Measurements from ENCODE around the gene CLEC10A.
"Not testable (repeated sequence)": the region's sequence is repeated elsewhere in the genome, so short reads cannot be mapped to it uniquely, and the experiment has no call there.

Gene CLEC10A

DNA sequence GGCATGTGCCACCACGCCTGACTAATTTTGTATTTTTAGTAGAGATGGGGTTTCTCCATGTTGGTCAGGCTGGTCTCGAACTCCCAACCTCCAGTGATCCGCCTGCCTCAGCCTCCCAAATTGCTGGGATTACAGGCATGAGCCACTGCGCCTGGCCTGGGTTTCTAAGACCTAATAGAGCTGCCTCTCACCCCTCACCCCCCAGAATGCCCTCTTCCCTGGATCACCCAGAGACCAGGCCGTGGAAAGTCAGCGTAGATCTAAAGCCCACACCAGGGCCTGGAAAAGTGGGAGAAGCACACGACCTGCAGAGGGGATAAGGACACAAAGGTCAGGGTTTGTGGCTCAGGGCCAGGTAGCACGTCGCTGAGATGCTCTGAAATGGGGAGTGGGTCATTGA lies 29.5 kb downstream of the CLEC10A start:
- H3K4me1 ChIP-seq (ENCODE audit: control insufficient read depth in 1 of 2, insufficient read depth in 2 of 2, low read length in 2 of 2); H4K8ac ChIP-seq (ENCODE audit: low read depth, low read length); H2AFZ ChIP-seq (ENCODE audit: insufficient read depth, low read length, poor library complexity); H3K4ac ChIP-seq (ENCODE audit: low read depth, low read length); H3K79me2 ChIP-seq (ENCODE audit: control insufficient read depth, insufficient read depth, low read length, poor library complexity); H3K4me2 ChIP-seq (ENCODE audit: low read length); H3K4me3 ChIP-seq (ENCODE audit: low read depth, low read length); DNase-seq; H2BK5ac ChIP-seq (ENCODE audit: low read depth, low read length, poor library complexity); H3K23ac ChIP-seq (ENCODE audit: low read length); H2BK120ac ChIP-seq (ENCODE audit: insufficient read depth, low read length, poor library complexity); H2BK12ac ChIP-seq (ENCODE audit: low read length); H3K27ac ChIP-seq (ENCODE audit: low read depth, low read length); H2AK5ac ChIP-seq (ENCODE audit: low read length); H4K91ac ChIP-seq (ENCODE audit: low read depth, low read length); H3K9me3 ChIP-seq (ENCODE audit: insufficient read depth, low read depth, low read length); H3K27me3 ChIP-seq (ENCODE audit: insufficient read depth, low read length); H3K79me1 ChIP-seq (ENCODE audit: low read length); H3K14ac ChIP-seq (ENCODE audit: low read length); H3K9ac ChIP-seq (ENCODE audit: low read length); H4K12ac ChIP-seq (ENCODE audit: low read depth, low read length); H3K18ac ChIP-seq (ENCODE audit: low read length); H3K36me3 ChIP-seq (ENCODE audit: control insufficient read depth in 1 of 2, insufficient read depth in 2 of 2, low read length in 2 of 2): not testable (repeated sequence)
- WGBS (ENCODE audit: extremely low coverage, insufficient coverage, insufficient read length): no CpG with 5 or more reads among the region's 9 CpGs

DNA sequence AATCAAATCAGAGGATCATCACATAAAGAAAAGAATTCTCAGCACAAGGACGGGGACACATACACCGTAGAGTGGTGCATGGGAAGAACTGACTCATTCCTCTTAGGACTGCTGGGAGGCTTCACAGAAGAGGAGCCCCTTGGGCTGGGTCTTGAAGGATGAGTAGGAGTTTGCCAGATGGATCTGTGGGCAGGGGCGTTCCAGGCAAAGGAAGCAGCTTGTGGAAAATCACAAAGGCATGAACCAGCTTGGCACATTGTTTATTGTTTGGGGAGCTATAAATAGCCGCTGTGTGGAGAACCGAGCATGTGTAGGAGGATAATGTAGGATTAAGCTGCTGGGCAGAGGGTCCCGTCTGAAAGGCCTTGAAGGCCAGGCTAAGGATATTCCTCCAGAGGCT lies 31.1 kb downstream of the CLEC10A start:
- Histone ChIP-seq H3K36me3 (ENCODE audit: control insufficient read depth in 1 of 2, insufficient read depth in 2 of 2, low read length in 2 of 2) (no peaks in the 10 kb centered on the region), H3K18ac (ENCODE audit: low read length) (no peak overlapping the region), H2BK5ac (ENCODE audit: low read depth, low read length, poor library complexity) (no peak overlapping the region), H2AFZ (ENCODE audit: insufficient read depth, low read length, poor library complexity) (no peak overlapping the region), H3K27me3 (ENCODE audit: insufficient read depth, low read length) (peaks cover 3% of the 10 kb centered on the region), H4K91ac (ENCODE audit: low read depth, low read length) (no peak overlapping the region), H2BK120ac (ENCODE audit: insufficient read depth, low read length, poor library complexity) (no peak overlapping the region), H3K9me3 (ENCODE audit: insufficient read depth, low read depth, low read length) (no peaks in the 10 kb centered on the region), H3K79me2 (ENCODE audit: control insufficient read depth, insufficient read depth, low read length, poor library complexity) (no peaks in the 10 kb centered on the region), H3K14ac (ENCODE audit: low read length) (no peak overlapping the region), H2BK12ac (ENCODE audit: low read length) (no peak overlapping the region), H3K79me1 (ENCODE audit: low read length) (peaks cover 4% of the 10 kb centered on the region), H3K4me3 (ENCODE audit: low read depth, low read length) (no peak overlapping the region), H4K8ac (ENCODE audit: low read depth, low read length) (no peak overlapping the region), H3K9ac (ENCODE audit: low read length) (no peak overlapping the region), H3K4ac (ENCODE audit: low read depth, low read length) (no peak overlapping the region), H3K23ac (ENCODE audit: low read length) (no peak overlapping the region), H3K27ac (ENCODE audit: low read depth, low read length) (no peak overlapping the region), H2AK5ac (ENCODE audit: low read length) (no peak overlapping the region), H3K4me1 (ENCODE audit: control insufficient read depth in 1 of 2, insufficient read depth in 2 of 2, low read length in 2 of 2) (peaks cover 5 to 7% of the 10 kb centered on the region in 2 experiments), H4K12ac (ENCODE audit: low read depth, low read length) (no peak overlapping the region), H3K4me2 (ENCODE audit: low read length) (no peak overlapping the region)
- WGBS (ENCODE audit: extremely low coverage, insufficient coverage, insufficient read length): no CpG with 5 or more reads among the region's 6 CpGs
- DNase-seq: no peak

DNA sequence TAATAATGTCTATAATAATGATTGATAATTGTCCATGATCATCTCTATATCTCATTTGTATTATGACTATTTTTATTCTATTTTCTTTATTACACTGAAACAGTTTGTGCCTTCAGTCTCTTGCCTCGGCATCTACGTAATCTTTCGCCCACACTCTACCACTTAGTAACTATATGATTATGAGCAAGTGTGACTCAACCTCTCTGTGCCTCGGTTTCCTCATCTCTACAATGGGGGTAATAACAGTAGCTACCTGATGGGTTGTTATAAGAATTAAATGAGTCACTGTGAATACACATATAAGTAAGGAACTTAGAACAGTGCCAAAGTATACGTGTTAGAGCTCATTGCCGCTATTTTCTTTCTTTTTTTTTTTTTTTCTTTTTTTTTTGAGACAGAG lies 32.5 kb downstream of the CLEC10A start:
- Histone ChIP-seq H3K4me2 (ENCODE audit: low read length) (no peak overlapping the region), H3K9ac (ENCODE audit: low read length) (no peak overlapping the region), H3K18ac (ENCODE audit: low read length) (no peak overlapping the region), H3K4me3 (ENCODE audit: low read depth, low read length) (no peak overlapping the region), H3K4ac (ENCODE audit: low read depth, low read length) (no peak overlapping the region), H3K27me3 (ENCODE audit: insufficient read depth, low read length) (peaks cover 17% of the 10 kb centered on the region), H2AFZ (ENCODE audit: insufficient read depth, low read length, poor library complexity) (no peak overlapping the region), H4K91ac (ENCODE audit: low read depth, low read length) (no peak overlapping the region), H3K79me1 (ENCODE audit: low read length) (peaks cover 4% of the 10 kb centered on the region), H2BK5ac (ENCODE audit: low read depth, low read length, poor library complexity) (no peak overlapping the region), H3K27ac (ENCODE audit: low read depth, low read length) (no peak overlapping the region), H3K9me3 (ENCODE audit: insufficient read depth, low read depth, low read length) (peaks cover 8% of the 10 kb centered on the region), H2BK120ac (ENCODE audit: insufficient read depth, low read length, poor library complexity) (no peak overlapping the region), H2AK5ac (ENCODE audit: low read length) (no peak overlapping the region), H4K12ac (ENCODE audit: low read depth, low read length) (no peak overlapping the region), H3K23ac (ENCODE audit: low read length) (no peak overlapping the region), H3K14ac (ENCODE audit: low read length) (no peak overlapping the region), H2BK12ac (ENCODE audit: low read length) (no peak overlapping the region), H3K4me1 (ENCODE audit: control insufficient read depth in 1 of 2, insufficient read depth in 2 of 2, low read length in 2 of 2) (peaks cover 16 to 21% of the 10 kb centered on the region in 2 experiments), H3K79me2 (ENCODE audit: control insufficient read depth, insufficient read depth, low read length, poor library complexity) (no peaks in the 10 kb centered on the region), H3K36me3 (ENCODE audit: control insufficient read depth in 1 of 2, insufficient read depth in 2 of 2, low read length in 2 of 2) (no peaks in the 10 kb centered on the region), H4K8ac (ENCODE audit: low read depth, low read length) (no peak overlapping the region)
- WGBS (ENCODE audit: extremely low coverage, insufficient coverage, insufficient read length): no CpG with 5 or more reads among the region's 6 CpGs
- DNase-seq: no peak

DNA sequence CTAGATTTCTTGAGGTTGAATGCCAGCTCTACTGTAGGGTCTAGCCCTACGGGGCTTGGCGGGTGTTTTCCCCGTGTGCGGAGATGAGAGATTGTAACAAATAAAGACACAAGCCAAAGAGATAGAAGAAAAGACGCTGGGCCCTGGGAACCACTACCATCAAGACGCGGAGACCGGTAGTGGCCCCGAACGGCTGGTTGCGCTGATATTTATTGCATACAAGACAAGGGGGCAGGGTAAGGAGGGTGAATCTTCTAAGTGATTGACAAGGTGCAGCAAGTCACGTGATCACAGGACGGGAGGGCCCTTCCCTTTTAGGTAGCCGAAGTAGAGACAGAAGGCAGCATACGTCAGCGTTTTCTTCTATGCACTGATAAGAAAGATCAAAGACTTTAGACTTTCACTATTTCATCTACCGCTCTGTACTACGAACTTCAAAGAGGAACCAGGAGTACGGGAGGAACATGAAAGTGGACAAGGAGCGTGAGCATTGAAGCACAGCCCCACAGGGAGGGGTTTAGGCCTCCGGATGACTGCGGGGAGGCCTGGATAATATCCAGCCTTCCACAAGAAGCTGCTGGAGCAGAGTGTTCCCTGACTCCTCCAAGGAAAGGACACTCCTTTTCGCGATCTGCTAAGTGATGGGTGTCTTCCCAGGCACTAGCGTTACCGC lies 33.2 kb downstream of the CLEC10A start:
- H4K91ac ChIP-seq (ENCODE audit: low read depth, low read length): peak overlapping the region; percentile 69
- H3K14ac ChIP-seq (ENCODE audit: low read length): peak overlapping the region; percentile 40
- not testable (repeated sequence) for H3K23ac ChIP-seq (ENCODE audit: low read length); H3K79me1 ChIP-seq (ENCODE audit: low read length); H3K4me3 ChIP-seq (ENCODE audit: low read depth, low read length); H3K4ac ChIP-seq (ENCODE audit: low read depth, low read length); H3K18ac ChIP-seq (ENCODE audit: low read length); H3K9ac ChIP-seq (ENCODE audit: low read length); H3K9me3 ChIP-seq (ENCODE audit: insufficient read depth, low read depth, low read length); H3K79me2 ChIP-seq (ENCODE audit: control insufficient read depth, insufficient read depth, low read length, poor library complexity); H2AK5ac ChIP-seq (ENCODE audit: low read length); H3K36me3 ChIP-seq (ENCODE audit: control insufficient read depth in 1 of 2, insufficient read depth in 2 of 2, low read length in 2 of 2)
- H3K4me2 ChIP-seq (ENCODE audit: low read length): peak overlapping the region; percentile 70
- H2BK120ac ChIP-seq (ENCODE audit: insufficient read depth, low read length, poor library complexity): peak overlapping the region; percentile 48
- peak overlapping the region; percentile 59 for H2AFZ ChIP-seq (ENCODE audit: insufficient read depth, low read length, poor library complexity)
- peaks cover 16 to 28% of the 10 kb centered on the region in 2 experiments for H3K4me1 ChIP-seq (ENCODE audit: control insufficient read depth in 1 of 2, insufficient read depth in 2 of 2, low read length in 2 of 2)
- peak overlapping the region; percentile 67 for H3K27ac ChIP-seq (ENCODE audit: low read depth, low read length)
- peak overlapping the region; percentile 17 for H2BK5ac ChIP-seq (ENCODE audit: low read depth, low read length, poor library complexity)
- peaks cover 24% of the 10 kb centered on the region for H3K27me3 ChIP-seq (ENCODE audit: insufficient read depth, low read length)
- no CpG with 5 or more reads among the region's 26 CpGs for WGBS (ENCODE audit: extremely low coverage, insufficient coverage, insufficient read length)
- peak overlapping the region; percentile 74 for H4K8ac ChIP-seq (ENCODE audit: low read depth, low read length)
- peak overlapping the region; percentile 17 for H4K12ac ChIP-seq (ENCODE audit: low read depth, low read length)
- H2BK12ac ChIP-seq (ENCODE audit: low read length): peak overlapping the region; percentile 28
- peak in 1 of 2 donors; percentile 42 for DNase-seq
